HG02763 (cell line): Measurements from ENCODE around the gene LRRC8E.
"Not testable (repeated sequence)": the region's sequence is repeated elsewhere in the genome, so short reads cannot be mapped to it uniquely, and the experiment has no call there.

Experiments used
- ATAC-seq: cut with Tn5 transposase; IDR thresholded peaks from one replicate; pipeline ENCODE4 v1.9.1; 2021; ENCODE audit warnings: mild to moderate bottlenecking, moderate library complexity; ENCODE audit not compliant: unreplicated experiment

Gene LRRC8E

GRCh38 chr19:7928741-7929701 is 40.7 kb downstream of the LRRC8E start:
- no peak for ATAC-seq

- ATAC-seq, result not testable (repeated sequence)
Measured at GRCh38 chr19:7930030-7930429, 41.7 kb downstream of the LRRC8E start.

GRCh38 chr19:7930765-7931164 is 42.5 kb downstream of the LRRC8E start:
- ATAC-seq, result no peak

GRCh38 chr19:7931221-7932061 is 43.1 kb downstream of the LRRC8E start:
- no peak for ATAC-seq

GRCh38 chr19:7932276-7932929 is 44.1 kb downstream of the LRRC8E start:
- ATAC-seq, result no peak

GRCh38 chr19:7932930-7933300 is 44.6 kb downstream of the LRRC8E start:
- ATAC-seq, result no peak

- no peak for ATAC-seq
Measured at GRCh38 chr19:7933411-7933810, 45.1 kb downstream of the LRRC8E start.

- no peak for ATAC-seq
Measured at GRCh38 chr19:7933828-7934725, 45.8 kb downstream of the LRRC8E start.

- no peak for ATAC-seq
Measured at GRCh38 chr19:7934766-7935165, 46.5 kb downstream of the LRRC8E start.

- ATAC-seq, result no peak
Measured at GRCh38 chr19:7940841-7941240, 52.5 kb downstream of the LRRC8E start.

- no peak for ATAC-seq
Measured at GRCh38 chr19:7941895-7942596, 53.7 kb downstream of the LRRC8E start.

GRCh38 chr19:7942981-7943443 is 54.7 kb downstream of the LRRC8E start:
- ATAC-seq, result no peak

- peak; percentile 97 for ATAC-seq
Measured at GRCh38 chr19:7943444-7944176, 55.3 kb downstream of the LRRC8E start, which contains the start of gene TIMM44. TIMM44 (minus strand) TSS chr19:7943666; CDS start chr19:7943651, 15 bp downstream.

GRCh38 chr19:7944177-7944761 is 56.0 kb downstream of the LRRC8E start:
- peak; percentile 13 for ATAC-seq

- ATAC-seq, result no peak
Measured at GRCh38 chr19:7947939-7948338, 59.6 kb downstream of the LRRC8E start.
